Hypothalamus (tissue), 51 donors: Measurements from ENCODE around the gene SUN2.

Source experiments
- DNase-seq, 51 donors: peaks; one replicate each; lab custom pipeline; 2025; lab: John Stamatoyannopoulos, UW

The SUN2 gene

GRCh38 chr22:38737302-38738060, 18.3 kb downstream of the SUN2 start:
- DNase-seq = no peak

GRCh38 chr22:38736257-38736570, 19.6 kb downstream of the SUN2 start:
- peak in 1 of 51 donors; percentile 27 for DNase-seq

GRCh38 chr22:38735465-38736256, 20.1 kb downstream of the SUN2 start:
- peak in 1 of 51 donors; percentile 44 for DNase-seq

DNA sequence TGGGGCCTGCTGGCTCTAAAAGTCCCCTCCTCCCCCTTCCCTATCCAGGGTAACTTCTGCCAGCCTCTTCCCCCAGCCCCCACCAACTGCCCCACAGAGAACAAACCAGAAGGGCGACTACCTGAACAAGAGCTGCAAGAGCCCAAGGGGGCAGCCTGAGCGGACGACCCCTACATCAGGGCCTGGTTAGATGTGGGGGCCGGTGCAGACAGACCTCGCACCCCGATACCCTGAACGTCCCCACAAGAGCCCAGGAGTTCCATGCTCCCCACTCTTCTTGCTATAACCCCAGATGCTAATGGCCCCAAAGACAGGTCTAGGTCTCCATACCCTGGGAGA, 20.7 kb downstream of the SUN2 start:
- DNase-seq = no peak

DNA sequence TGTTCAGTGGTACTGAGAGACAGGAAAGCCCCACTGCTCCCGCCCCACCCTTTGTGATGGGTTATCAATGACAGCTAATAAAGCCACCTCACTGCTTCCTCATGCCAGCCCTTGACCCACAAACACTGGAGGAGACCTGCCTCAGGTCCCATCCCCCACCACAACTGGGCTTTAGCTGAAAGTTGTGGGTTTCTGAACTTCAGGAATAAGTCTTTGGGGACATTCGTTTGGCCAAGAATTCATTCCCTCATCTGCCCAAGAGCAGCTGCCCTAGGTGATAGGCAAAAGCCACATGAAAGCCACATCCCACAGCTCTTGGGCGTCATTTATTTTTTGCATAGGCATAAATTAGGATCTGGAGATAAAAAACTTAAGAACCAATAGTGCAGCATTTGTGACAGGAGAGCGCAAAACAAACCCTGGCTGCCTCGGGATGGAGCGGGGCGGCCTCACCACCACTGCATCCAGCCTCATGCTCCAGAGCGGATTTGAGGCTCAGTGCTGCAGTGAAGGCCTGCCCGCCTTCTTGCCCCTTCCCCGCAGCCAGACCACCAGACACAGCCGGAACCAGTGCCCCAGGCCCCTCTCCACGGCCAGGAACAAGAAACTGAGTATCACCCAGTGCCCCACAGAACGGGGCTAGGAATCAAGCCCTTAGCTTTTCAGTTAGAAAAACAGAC, 21.2 kb downstream of the SUN2 start:
- DNase-seq = peak in 2 of 51 donors; percentile 59 to 67

- DNase-seq = peak in 48 of 51 donors; percentile 33 to 92 (median 77)
Measured at GRCh38 chr22:38733724-38734381, 21.9 kb downstream of the SUN2 start.

- DNase-seq = peak in 27 of 51 donors; percentile 17 to 87 (median 50)
Measured at GRCh38 chr22:38733329-38733723, 22.5 kb downstream of the SUN2 start.

DNA sequence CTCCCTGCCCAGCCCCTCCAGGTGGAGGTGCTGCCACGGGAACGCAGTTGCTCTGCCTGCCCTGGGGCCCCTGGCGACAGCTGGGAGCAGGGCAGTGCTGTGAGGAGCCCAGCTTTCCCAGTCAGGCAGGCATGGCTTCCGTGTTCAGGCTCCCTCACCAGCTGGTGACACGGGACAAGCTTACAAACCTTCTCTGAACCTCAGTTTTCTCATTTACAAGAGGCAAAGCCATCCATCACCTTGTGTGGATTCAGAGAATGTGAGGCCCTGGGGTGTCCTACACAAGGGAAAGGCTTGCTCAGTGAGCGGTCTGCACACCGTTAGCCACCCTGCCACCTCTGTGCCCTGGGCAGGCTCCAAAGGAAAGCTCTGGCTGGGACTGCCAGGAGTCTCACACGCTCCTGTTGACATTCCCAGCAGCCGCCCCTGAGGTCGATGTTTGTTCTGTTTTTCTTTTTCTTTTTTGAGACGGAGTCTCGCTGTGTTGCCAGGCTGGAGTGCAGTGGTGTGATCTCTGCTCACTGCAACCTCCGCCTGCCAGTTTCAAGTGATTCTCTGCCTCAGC, 23.5 kb downstream of the SUN2 start:
- DNase-seq = peak in 13 of 51 donors; percentile 30 to 63 (median 43)

DNA sequence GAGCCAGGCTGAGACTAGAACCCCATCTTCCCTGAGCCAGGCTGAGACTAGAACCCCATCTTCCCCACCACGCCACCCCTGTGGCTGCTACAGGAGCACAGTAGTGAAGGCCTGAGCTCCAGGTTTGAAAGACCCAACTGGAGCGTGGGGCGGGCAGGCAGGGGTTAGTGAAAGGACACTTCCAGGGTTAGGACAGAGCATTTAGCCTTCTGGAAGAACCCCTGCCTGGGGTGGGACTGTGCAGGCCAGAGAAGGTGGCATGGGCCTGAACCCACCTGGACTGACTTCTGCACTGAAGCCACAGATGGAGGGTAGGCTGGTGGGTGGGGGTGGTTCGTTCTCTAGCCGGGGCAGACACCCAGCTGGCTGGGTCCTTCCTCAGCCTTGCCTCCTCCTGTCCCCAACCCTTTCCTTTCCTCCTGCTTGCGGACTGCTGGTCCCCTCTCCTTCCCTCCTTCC, 24.1 kb downstream of the SUN2 start:
- no peak for DNase-seq

GRCh38 chr22:38730411-38730871, 25.4 kb downstream of the SUN2 start:
- no peak for DNase-seq

DNA sequence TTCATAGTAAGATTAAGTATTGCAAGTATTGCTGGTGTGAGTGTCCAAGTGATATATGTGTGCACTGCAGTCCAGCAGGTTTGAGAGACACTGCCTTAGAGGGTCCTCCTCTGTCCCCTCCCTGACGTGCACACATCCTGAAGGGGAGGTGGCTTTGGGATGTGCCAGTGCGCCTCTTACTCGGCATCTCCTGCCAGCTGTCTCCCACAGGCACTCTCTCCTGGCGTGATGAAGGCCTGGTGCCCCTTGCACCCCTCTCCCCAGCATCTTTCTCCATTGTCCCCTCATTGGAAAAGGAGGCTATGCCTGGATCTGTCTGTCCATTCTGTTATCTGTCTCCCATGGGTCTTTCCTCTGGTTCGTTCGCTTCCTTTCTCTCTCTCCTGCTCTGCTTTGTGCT, 25.9 kb downstream of the SUN2 start:
- no peak for DNase-seq

DNA sequence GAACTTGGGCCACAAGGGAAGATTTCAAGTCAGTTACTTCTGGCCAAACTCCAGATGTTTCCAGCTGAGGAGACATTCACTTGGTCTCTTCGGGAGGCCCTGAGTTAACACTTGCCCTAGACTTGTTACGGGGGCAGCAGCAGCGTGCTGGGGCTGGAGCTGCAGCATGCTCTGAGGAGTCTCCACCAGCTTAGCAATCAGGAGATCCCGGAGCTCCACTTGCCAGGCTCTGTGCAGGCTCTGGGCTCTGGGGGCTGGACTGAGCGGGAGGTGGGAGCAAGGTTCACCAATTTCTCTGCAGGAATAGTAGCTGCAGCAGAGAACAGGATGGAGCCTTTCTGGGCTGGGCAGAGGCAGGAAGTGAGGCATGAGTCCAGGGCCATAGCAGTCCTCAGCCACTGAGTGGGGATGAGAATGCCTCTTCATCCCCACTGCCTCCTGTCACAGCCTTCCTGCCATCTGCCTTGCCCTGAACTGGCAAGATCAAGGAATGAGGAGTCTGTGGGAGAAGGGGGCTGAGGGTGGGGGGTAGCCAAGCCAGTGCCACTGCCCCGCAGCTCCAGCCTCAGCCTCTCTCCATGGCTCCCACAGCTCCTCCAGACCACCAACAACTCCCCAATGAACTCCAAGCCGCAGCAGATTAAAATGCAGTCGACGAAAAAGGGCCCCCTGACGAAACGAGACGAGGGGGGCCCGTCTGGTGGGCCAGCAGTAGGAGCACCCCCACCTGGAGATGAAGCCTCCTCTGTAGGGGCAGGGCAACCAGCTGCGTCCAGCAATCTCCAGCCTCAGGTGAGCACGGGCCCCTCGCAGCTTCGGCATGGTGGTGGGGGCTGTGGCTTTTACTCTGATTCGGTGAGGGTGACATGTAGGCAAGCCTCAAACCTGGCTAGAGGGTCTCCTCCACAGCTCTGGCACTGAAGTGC, 26.7 kb downstream of the SUN2 start:
- no peak for DNase-seq

DNA sequence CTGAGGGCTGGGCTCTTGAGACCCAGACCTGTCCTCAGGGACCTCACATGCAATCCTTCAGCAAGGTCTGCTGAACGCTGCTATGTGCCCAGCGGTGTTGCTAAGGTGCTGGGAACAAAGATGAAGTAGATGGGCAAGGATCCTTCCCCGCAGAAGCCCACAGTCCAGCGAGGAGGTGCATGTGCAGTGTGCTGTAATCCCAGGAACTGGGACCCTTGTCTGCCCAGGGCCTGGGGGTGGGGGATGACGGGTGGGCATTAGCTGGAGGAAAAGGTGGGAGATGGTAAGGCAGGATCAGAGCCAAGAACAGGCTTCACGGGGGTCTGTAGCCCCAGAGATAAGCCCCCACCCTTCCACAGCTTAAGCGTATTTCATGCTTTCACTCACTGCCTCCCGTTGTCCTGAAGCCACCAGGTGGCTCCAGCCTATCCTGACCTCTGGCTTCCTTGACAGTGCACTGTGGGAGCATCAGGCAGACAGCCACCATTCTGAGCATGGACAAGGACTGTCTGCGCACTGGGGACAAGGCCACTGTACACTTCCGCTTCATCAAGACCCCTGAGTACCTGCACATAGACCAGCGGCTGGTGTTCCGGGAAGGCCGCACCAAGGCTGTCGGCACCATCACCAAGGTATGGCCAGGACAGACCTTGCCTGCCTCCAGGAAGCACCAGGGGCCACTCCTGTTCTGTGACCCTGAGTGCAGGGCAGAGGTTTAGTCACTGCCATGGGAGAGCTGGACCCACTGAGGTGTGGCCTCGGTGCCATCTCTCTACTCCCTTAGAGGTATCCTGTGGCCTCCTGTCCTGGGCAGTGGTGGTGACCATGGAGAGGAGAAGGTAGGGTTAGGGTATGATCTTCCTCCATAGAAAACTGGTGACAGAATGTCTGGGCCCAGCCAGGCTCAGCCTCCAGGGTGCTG, 28.0 kb downstream of the SUN2 start:
- no peak for DNase-seq

DNA sequence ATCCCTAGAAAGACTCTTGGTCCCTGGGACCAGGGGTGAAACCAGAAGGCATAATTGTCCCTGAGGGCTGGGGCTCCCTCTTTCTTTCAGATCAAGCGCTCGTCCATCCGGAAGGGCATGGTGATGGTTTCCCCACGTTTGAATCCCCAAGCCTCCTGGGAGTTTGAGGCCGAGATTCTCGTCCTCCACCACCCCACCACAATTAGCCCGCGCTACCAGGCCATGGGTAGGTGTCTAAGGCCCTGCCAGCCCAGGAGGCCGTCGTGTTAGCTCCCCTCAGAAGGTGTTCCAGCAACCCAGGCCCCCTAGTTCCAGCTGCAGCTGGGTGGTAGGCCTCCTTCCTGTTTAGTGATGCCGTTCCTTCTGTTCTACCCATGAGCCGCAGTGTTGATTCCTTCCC, 28.7 kb downstream of the SUN2 start:
- DNase-seq = no peak

GRCh38 chr22:38725900-38726655, 29.7 kb downstream of the SUN2 start:
- no peak for DNase-seq

DNA sequence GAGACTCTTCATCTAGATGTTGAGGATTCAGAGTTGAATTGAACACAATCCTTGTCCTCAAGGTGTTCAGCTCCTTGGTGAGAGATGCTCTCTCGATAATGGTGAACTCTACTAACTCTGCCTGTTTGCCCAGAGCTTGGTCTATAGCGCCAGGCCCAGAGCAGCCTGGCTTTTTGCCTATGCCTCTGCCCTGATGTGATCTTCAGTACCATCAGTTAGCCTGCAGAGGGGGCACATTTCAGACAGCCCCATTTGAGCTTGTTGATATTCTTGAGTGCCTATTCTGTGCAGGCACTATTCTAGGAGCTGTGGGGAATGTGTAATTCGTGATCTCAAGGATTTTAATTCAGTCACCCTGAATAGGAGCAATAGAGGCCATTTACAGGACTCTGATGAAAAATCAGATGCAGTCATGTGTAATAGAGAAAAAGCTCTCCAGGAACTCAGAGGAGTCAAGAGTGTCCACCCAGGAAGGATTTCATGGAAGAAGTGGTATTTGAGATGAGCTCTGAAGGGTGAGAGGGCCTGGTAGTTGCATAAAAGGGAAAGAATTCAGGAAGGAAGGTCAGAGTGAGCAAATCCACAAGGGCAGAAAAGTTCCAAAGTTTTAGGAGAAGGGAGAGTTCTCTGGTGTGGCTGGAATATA, 30.7 kb downstream of the SUN2 start:
- peak in 21 of 51 donors; percentile 11 to 75 (median 51) for DNase-seq

- no peak for DNase-seq
Measured at GRCh38 chr22:38724176-38724575, 31.6 kb downstream of the SUN2 start.
